ENCODE measurements around the gene GDE1.
"Not testable (repeated sequence)": the region's sequence is repeated elsewhere in the genome, so short reads cannot be mapped to it uniquely, and the experiment has no call there.

GDE1 gene

GRCh38 chr16:19548144-19548543 is 26.2 kb upstream of the GDE1 start:
- no peak for TF ChIP-seq EZH2 (IDR thresholded peaks at IDR 0.05; ENCODE audit: borderline replicate concordance, low read depth, low read length, severe bottlenecking)
- TF ChIP-seq, protein P1, sequence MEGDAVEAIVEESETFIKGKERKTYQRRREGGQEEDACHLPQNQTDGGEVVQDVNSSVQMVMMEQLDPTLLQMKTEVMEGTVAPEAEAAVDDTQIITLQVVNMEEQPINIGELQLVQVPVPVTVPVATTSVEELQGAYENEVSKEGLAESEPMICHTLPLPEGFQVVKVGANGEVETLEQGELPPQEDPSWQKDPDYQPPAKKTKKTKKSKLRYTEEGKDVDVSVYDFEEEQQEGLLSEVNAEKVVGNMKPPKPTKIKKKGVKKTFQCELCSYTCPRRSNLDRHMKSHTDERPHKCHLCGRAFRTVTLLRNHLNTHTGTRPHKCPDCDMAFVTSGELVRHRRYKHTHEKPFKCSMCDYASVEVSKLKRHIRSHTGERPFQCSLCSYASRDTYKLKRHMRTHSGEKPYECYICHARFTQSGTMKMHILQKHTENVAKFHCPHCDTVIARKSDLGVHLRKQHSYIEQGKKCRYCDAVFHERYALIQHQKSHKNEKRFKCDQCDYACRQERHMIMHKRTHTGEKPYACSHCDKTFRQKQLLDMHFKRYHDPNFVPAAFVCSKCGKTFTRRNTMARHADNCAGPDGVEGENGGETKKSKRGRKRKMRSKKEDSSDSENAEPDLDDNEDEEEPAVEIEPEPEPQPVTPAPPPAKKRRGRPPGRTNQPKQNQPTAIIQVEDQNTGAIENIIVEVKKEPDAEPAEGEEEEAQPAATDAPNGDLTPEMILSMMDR (IDR thresholded peaks at IDR 0.05; ENCODE audit: borderline replicate concordance, extremely low read depth, low read length, poor library complexity, severe bottlenecking) = no peak
- Histone ChIP-seq H3K4me2 (ENCODE audit: insufficient read depth, low read length) (no peak overlapping the region), H2AFZ (ENCODE audit: low read depth, low read length) (no peak overlapping the region), H3K4me1 (ENCODE audit: insufficient read depth, low read length) (no peaks in the 10 kb centered on the region), H3K4me3 (ENCODE audit: low read depth in 1 of 2, low read length in 2 of 2) (no peak overlapping the region), H4K20me1 (ENCODE audit: insufficient read depth, low read length) (no peaks in the 10 kb centered on the region), H3K36me3 (ENCODE audit: insufficient read depth, low read length) (peaks cover 83% of the 10 kb centered on the region), H3K27ac (ENCODE audit: low read length) (no peak overlapping the region), H3K9me3 (ENCODE audit: insufficient read depth, low read length, severe bottlenecking) (no peaks in the 10 kb centered on the region), H3K9ac (ENCODE audit: low read depth, low read length) (no peak overlapping the region), H3K79me2 (ENCODE audit: insufficient read depth, low read length) (no peaks in the 10 kb centered on the region), H3K27me3 (ENCODE audit: insufficient read depth, low read length, poor library complexity) (no peaks in the 10 kb centered on the region)
- DNase-seq = no peak
- ATAC-seq (ENCODE audit: insufficient read depth, low read depth) = no peak

GRCh38 chr16:19543278-19543996 is 21.5 kb upstream of the GDE1 start:
- not testable (repeated sequence) for H4K20me1 ChIP-seq (ENCODE audit: insufficient read depth, low read length); H2AFZ ChIP-seq (ENCODE audit: low read depth, low read length); DNase-seq; H3K9me3 ChIP-seq (ENCODE audit: insufficient read depth, low read length, severe bottlenecking); H3K4me3 ChIP-seq (ENCODE audit: low read depth in 1 of 2, low read length in 2 of 2); H3K4me2 ChIP-seq (ENCODE audit: insufficient read depth, low read length); H3K79me2 ChIP-seq (ENCODE audit: insufficient read depth, low read length); H3K27ac ChIP-seq (ENCODE audit: low read length); H3K27me3 ChIP-seq (ENCODE audit: insufficient read depth, low read length, poor library complexity); ATAC-seq (ENCODE audit: insufficient read depth, low read depth); H3K9ac ChIP-seq (ENCODE audit: low read depth, low read length); H3K4me1 ChIP-seq (ENCODE audit: insufficient read depth, low read length)
- peaks cover 91% of the 10 kb centered on the region for H3K36me3 ChIP-seq (ENCODE audit: insufficient read depth, low read length)

DNA sequence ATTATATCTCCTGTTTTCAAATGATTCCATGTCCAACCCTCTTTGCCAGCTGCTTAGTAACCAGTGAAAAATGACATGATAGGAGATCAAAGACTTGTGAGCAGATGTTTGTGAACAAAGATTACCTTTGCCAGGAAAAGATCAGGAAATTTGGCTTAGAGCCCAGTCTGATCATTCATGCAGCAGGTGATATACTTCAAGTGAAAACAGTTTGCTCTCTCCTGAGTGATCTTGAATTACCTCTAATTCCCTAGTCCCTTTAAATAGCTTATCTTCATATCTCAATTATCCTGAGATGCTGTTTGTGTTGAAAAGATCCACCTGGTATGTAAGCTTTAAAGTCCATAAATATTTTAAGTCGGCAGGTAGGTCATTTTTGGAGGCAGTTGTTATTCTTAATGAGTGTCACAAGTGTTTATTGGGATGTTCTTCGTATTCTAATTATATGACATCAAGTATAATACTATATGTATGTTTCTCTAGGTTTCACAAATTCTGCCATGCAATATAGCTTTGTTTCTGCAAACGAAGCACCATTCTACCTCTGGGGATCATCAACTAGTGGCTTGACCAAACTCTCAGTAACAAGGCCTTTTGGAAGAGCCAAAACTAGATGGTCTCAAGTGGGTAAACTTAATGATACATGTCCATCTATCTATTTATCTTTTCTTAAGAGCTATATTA is 20.4 kb upstream of the GDE1 start:
- Histone ChIP-seq H3K4me2 (ENCODE audit: insufficient read depth, low read length) (no peak overlapping the region), H3K27me3 (ENCODE audit: insufficient read depth, low read length, poor library complexity) (no peaks in the 10 kb centered on the region), H3K9me3 (ENCODE audit: insufficient read depth, low read length, severe bottlenecking) (no peaks in the 10 kb centered on the region), H3K36me3 (ENCODE audit: insufficient read depth, low read length) (peaks cover 89% of the 10 kb centered on the region), H3K27ac (ENCODE audit: low read length) (no peak overlapping the region), H4K20me1 (ENCODE audit: insufficient read depth, low read length) (no peaks in the 10 kb centered on the region), H3K4me3 (ENCODE audit: low read depth in 1 of 2, low read length in 2 of 2) (no peak overlapping the region), H2AFZ (ENCODE audit: low read depth, low read length) (no peak overlapping the region), H3K79me2 (ENCODE audit: insufficient read depth, low read length) (peaks cover 5% of the 10 kb centered on the region; the same call in 1 of the 2 replicates), H3K9ac (ENCODE audit: low read depth, low read length) (no peak overlapping the region), H3K4me1 (ENCODE audit: insufficient read depth, low read length) (no peaks in the 10 kb centered on the region)
- TF ChIP-seq, protein P1 (IDR thresholded peaks at IDR 0.05; ENCODE audit: borderline replicate concordance, extremely low read depth, low read length, poor library complexity, severe bottlenecking) = no peak
- no peak for TF ChIP-seq EZH2 (IDR thresholded peaks at IDR 0.05; ENCODE audit: borderline replicate concordance, low read depth, low read length, severe bottlenecking)
- DNase-seq = no peak
- ATAC-seq (ENCODE audit: insufficient read depth, low read depth) = no peak

DNA sequence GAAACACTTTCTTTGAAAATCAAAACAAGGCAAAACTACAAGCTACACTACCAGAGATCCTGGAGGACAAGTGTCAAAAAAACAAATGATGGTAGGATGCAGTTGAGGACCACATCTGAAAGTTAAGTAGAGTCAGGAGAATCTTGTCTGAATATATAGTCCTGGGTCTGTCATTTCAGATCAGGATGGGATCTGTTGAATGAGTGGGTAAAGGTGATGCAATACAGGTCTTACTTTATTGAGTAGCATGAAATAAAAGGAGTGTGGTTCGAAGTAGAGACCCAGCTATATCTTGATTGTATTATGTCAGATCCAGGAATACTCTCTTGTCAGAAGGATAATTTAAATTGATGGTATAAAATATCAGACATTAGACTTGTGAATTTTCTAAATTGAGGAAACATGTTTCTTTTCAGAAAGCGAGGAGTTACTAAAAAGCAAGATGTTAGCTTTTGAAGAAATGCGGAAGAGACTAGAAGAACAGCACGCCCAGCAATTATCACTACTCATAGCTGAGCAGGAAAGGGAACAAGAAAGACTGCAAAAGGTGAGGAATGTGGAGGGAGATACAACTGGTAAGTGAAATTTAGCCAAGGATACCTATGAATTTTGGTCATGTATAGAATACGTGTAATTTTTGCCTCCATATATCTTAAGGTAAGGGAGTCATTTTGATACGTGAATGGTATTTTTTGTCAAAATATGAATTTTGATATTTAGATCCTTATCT is 18.5 kb upstream of the GDE1 start:
- peaks cover 92% of the 10 kb centered on the region for H3K36me3 ChIP-seq (ENCODE audit: insufficient read depth, low read length)
- TF ChIP-seq, protein P1 (IDR thresholded peaks at IDR 0.05; ENCODE audit: borderline replicate concordance, extremely low read depth, low read length, poor library complexity, severe bottlenecking) = no peak
- TF ChIP-seq EZH2 (IDR thresholded peaks at IDR 0.05; ENCODE audit: borderline replicate concordance, low read depth, low read length, severe bottlenecking) = no peak
- no peak for ATAC-seq (ENCODE audit: insufficient read depth, low read depth)

More for the DNA sequence above, 18.5 kb upstream of the GDE1 start:
- Histone ChIP-seq H3K9me3 (ENCODE audit: insufficient read depth, low read length, severe bottlenecking) (no peaks in the 10 kb centered on the region), H3K4me1 (ENCODE audit: insufficient read depth, low read length) (no peaks in the 10 kb centered on the region), H4K20me1 (ENCODE audit: insufficient read depth, low read length) (no peaks in the 10 kb centered on the region), H3K79me2 (ENCODE audit: insufficient read depth, low read length) (peaks cover 5% of the 10 kb centered on the region; the same call in 1 of the 2 replicates), H2AFZ (ENCODE audit: low read depth, low read length) (no peak overlapping the region), H3K4me2 (ENCODE audit: insufficient read depth, low read length) (no peak overlapping the region), H3K9ac (ENCODE audit: low read depth, low read length) (no peak overlapping the region), H3K27ac (ENCODE audit: low read length) (no peak overlapping the region), H3K27me3 (ENCODE audit: insufficient read depth, low read length, poor library complexity) (no peaks in the 10 kb centered on the region), H3K4me3 (ENCODE audit: low read depth in 1 of 2, low read length in 2 of 2) (no peak overlapping the region)
- no peak for DNase-seq

Data from DND-41 (cell line).